ENCODE results near the gene SP7. TPM values are rescaled to one million over a fixed set of nuclear protein-coding genes. Genes with fewer than 3 reads are reported as not detected.

Gene SP7
- total and polyA plus RNA-seq, 2 experiments from 2014 or later = 0.17 TPM; not detected in 1

DNA sequence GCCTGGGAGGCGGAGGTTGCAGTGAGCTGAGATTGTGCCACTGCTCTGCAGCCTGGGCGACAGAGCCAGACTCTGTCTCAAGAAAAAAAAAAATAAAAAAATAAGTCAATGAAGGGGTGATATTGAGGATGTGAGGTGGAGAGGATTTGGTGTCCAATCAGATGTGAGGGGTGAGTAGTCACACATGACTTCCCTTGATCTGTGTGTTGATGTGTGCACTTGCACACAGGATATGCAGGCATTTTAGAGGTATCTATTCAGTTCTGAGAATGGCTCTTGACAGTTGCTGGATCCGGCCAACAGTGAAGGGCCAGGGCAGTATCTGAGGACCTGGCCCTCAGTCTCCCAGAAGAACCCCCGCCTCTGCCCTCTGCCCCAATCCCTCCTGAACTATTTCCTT, 7.8 kb upstream of the SP7 start (continued):
- TF ChIP-seq, protein P1, sequence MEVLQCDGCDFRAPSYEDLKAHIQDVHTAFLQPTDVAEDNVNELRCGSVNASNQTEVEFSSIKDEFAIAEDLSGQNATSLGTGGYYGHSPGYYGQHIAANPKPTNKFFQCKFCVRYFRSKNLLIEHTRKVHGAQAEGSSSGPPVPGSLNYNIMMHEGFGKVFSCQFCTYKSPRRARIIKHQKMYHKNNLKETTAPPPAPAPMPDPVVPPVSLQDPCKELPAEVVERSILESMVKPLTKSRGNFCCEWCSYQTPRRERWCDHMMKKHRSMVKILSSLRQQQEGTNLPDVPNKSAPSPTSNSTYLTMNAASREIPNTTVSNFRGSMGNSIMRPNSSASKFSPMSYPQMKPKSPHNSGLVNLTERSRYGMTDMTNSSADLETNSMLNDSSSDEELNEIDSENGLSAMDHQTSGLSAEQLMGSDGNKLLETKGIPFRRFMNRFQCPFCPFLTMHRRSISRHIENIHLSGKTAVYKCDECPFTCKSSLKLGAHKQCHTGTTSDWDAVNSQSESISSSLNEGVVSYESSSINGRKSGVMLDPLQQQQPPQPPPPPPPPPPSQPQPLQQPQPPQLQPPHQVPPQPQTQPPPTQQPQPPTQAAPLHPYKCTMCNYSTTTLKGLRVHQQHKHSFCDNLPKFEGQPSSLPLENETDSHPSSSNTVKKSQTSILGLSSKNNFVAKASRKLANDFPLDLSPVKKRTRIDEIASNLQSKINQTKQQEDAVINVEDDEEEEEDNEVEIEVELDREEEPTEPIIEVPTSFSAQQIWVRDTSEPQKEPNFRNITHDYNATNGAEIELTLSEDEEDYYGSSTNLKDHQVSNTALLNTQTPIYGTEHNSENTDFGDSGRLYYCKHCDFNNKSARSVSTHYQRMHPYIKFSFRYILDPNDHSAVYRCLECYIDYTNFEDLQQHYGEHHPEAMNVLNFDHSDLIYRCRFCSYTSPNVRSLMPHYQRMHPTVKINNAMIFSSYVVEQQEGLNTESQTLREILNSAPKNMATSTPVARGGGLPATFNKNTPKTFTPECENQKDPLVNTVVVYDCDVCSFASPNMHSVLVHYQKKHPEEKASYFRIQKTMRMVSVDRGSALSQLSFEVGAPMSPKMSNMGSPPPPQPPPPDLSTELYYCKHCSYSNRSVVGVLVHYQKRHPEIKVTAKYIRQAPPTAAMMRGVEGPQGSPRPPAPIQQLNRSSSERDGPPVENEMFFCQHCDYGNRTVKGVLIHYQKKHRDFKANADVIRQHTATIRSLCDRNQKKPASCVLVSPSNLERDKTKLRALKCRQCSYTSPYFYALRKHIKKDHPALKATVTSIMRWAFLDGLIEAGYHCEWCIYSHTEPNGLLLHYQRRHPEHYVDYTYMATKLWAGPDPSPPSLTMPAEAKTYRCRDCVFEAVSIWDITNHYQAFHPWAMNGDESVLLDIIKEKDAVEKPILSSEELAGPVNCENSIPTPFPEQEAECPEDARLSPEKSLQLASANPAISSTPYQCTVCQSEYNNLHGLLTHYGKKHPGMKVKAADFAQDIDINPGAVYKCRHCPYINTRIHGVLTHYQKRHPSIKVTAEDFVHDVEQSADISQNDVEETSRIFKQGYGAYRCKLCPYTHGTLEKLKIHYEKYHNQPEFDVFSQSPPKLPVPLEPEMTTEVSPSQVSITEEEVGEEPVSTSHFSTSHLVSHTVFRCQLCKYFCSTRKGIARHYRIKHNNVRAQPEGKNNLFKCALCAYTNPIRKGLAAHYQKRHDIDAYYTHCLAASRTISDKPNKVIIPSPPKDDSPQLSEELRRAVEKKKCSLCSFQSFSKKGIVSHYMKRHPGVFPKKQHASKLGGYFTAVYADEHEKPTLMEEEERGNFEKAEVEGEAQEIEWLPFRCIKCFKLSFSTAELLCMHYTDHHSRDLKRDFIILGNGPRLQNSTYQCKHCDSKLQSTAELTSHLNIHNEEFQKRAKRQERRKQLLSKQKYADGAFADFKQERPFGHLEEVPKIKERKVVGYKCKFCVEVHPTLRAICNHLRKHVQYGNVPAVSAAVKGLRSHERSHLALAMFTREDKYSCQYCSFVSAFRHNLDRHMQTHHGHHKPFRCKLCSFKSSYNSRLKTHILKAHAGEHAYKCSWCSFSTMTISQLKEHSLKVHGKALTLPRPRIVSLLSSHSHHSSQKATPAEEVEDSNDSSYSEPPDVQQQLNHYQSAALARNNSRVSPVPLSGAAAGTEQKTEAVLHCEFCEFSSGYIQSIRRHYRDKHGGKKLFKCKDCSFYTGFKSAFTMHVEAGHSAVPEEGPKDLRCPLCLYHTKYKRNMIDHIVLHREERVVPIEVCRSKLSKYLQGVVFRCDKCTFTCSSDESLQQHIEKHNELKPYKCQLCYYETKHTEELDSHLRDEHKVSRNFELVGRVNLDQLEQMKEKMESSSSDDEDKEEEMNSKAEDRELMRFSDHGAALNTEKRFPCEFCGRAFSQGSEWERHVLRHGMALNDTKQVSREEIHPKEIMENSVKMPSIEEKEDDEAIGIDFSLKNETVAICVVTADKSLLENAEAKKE (CRISPR knock-in tag; IDR thresholded peaks at IDR 0.05) = no peak
- TF ChIP-seq STAT1 (IDR thresholded peaks at IDR 0.05; ENCODE audit: unreplicated experiment) = no peak

DNA sequence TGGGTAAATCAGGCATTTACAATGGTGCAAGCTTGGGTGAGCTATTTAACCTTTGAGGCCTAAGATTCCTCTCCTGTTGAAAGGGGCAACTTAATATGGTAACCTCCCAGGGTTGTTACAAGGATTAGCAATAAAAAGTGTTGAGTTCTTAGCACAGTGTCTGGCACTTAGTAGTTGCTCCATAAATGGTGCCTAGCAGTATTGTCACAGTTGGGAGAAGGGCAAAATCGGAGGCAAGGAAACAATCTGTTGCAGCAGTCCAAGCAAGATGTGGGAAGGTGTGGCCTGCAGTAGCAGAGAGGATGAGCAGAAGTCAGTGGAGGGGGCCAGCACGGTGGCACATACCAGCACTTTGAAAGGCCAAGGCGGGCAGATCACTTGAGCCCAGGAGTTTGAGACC, 7.3 kb upstream of the SP7 start:
- ATAC-seq (no peak), DNase-seq (ENCODE audit: low spot score) (no peak)
- Histone ChIP-seq H3K27ac (ENCODE audit: low read depth) (no peak overlapping the region), H3K4me3 (no peak overlapping the region), H4K20me1 (replicated peaks; ENCODE audit: insufficient read depth) (no peaks in the 10 kb centered on the region), H3K27me3 (ENCODE audit: insufficient read depth) (peaks cover 40% of the 10 kb centered on the region), H3K79me2 (replicated peaks; ENCODE audit: insufficient read depth) (no peaks in the 10 kb centered on the region), H3K36me3 (ENCODE audit: insufficient read depth) (no peaks in the 10 kb centered on the region), H3K4me2 (no peak overlapping the region), H3K9me2 (ENCODE audit: insufficient read depth) (no peaks in the 10 kb centered on the region), H2AFZ (no peak overlapping the region), H3F3A (replicated peaks; ENCODE audit: low read depth) (0 out of 2 replicates have a peak, but pooled peaks cover 8% of the 10 kb centered on the region), H3K4me1 (ENCODE audit: insufficient read depth) (peaks cover 28% of the 10 kb centered on the region)
- Mint-ChIP-seq H3K27ac (no peak overlapping the region), H3K9me3 (peaks cover 4% of the 10 kb centered on the region; the same call in 1 of the 3 replicates), H3K36me3 (ENCODE audit: low read depth) (no peaks in the 10 kb centered on the region), H3K4me1 (peaks cover 10% of the 10 kb centered on the region; the same call in 2 of the 3 replicates), H3K4me3 (peak overlapping the region; percentile 9; the same call in 2 of the 3 replicates), H3K27me3 (ENCODE audit: insufficient read depth, low read depth, poor library complexity) (peaks cover 14% of the 10 kb centered on the region)
- TF ChIP-seq CREB1 (CRISPR knock-in tag; IDR thresholded peaks at IDR 0.05; ENCODE audit: low read depth) (no peak), EZH2phosphoT487 (IDR thresholded peaks at IDR 0.05; ENCODE audit: unreplicated experiment) (no peak), ZNF331 (CRISPR knock-in tag; IDR thresholded peaks at IDR 0.05; ENCODE audit: low read depth) (no peak), EZH2 (IDR thresholded peaks at IDR 0.05; ENCODE audit: low read depth, unreplicated experiment) (no peak), NANOG (IDR thresholded peaks at IDR 0.05; ENCODE audit: borderline replicate concordance) (no peak), JUNB (IDR thresholded peaks at IDR 0.05; ENCODE audit: unreplicated experiment) (no peak)
- TF ChIP-seq, protein P2, sequence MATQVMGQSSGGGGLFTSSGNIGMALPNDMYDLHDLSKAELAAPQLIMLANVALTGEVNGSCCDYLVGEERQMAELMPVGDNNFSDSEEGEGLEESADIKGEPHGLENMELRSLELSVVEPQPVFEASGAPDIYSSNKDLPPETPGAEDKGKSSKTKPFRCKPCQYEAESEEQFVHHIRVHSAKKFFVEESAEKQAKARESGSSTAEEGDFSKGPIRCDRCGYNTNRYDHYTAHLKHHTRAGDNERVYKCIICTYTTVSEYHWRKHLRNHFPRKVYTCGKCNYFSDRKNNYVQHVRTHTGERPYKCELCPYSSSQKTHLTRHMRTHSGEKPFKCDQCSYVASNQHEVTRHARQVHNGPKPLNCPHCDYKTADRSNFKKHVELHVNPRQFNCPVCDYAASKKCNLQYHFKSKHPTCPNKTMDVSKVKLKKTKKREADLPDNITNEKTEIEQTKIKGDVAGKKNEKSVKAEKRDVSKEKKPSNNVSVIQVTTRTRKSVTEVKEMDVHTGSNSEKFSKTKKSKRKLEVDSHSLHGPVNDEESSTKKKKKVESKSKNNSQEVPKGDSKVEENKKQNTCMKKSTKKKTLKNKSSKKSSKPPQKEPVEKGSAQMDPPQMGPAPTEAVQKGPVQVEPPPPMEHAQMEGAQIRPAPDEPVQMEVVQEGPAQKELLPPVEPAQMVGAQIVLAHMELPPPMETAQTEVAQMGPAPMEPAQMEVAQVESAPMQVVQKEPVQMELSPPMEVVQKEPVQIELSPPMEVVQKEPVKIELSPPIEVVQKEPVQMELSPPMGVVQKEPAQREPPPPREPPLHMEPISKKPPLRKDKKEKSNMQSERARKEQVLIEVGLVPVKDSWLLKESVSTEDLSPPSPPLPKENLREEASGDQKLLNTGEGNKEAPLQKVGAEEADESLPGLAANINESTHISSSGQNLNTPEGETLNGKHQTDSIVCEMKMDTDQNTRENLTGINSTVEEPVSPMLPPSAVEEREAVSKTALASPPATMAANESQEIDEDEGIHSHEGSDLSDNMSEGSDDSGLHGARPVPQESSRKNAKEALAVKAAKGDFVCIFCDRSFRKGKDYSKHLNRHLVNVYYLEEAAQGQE (IDR thresholded peaks at IDR 0.05; ENCODE audit: unreplicated experiment) = no peak
- TF ChIP-seq, protein P3, sequence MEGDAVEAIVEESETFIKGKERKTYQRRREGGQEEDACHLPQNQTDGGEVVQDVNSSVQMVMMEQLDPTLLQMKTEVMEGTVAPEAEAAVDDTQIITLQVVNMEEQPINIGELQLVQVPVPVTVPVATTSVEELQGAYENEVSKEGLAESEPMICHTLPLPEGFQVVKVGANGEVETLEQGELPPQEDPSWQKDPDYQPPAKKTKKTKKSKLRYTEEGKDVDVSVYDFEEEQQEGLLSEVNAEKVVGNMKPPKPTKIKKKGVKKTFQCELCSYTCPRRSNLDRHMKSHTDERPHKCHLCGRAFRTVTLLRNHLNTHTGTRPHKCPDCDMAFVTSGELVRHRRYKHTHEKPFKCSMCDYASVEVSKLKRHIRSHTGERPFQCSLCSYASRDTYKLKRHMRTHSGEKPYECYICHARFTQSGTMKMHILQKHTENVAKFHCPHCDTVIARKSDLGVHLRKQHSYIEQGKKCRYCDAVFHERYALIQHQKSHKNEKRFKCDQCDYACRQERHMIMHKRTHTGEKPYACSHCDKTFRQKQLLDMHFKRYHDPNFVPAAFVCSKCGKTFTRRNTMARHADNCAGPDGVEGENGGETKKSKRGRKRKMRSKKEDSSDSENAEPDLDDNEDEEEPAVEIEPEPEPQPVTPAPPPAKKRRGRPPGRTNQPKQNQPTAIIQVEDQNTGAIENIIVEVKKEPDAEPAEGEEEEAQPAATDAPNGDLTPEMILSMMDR (conservative IDR thresholded peaks at IDR 0.05; ENCODE audit: low read depth in 2 of 2) = no peak
